HepG2 (cell line): ENCODE data around the gene PRM3. TPM values are rescaled to one million over a fixed set of nuclear protein-coding genes. Genes with fewer than 3 reads are reported as not detected.

Source experiments
- CBFB ChIP-seq: sonication (generic); formaldehyde crosslinking; IDR thresholded peaks from 2 replicates; pipeline ENCODE4 v1.4.0; 2020; ENCODE audit warnings: missing genetic modification reagents
- CBX2 ChIP-seq, 2 experiments: fragments of 200-600 bp in 1 of 2; sonication (generic); formaldehyde crosslinking in 1 of 2; IDR thresholded peaks; 2 replicates each; pipeline versions ENCODE4 v1.7.0 to v1.8.1; 2018 to 2022; ENCODE audit warnings: low read depth in 2 of 2, low read length in 1 of 2, mild to moderate bottlenecking in 1 of 2, missing genetic modification reagents in 1 of 2
- ELF4 ChIP-seq: sonication (generic); formaldehyde crosslinking; IDR thresholded peaks from 2 replicates; pipeline ENCODE4 v1.5.0; 2020; ENCODE audit warnings: missing genetic modification reagents, mild to moderate bottlenecking, moderate library complexity, borderline replicate concordance
- FOXO1 ChIP-seq: sonication (generic); formaldehyde crosslinking; IDR thresholded peaks from 2 replicates; pipeline ENCODE4 v1.4.0; 2020; ENCODE audit warnings: missing genetic modification reagents
- KAT7 ChIP-seq: IDR thresholded peaks from 2 replicates; pipeline ENCODE4 v1.6.1; 2018; ENCODE audit warnings: borderline replicate concordance, missing compliant biosample characterization
- KDM5A ChIP-seq: fragments of 200-600 bp; sonication (generic); IDR thresholded peaks from 2 replicates; pipeline ENCODE4 v1.7.0; 2018; ENCODE audit warnings: antibody characterized with exemption, mild to moderate bottlenecking, low read length, borderline replicate concordance
- KLF11 ChIP-seq: IDR thresholded peaks from 2 replicates; pipeline ENCODE4 v1.6.1; 2016; ENCODE audit warnings: missing compliant biosample characterization
- MED13 ChIP-seq: sonication (generic); formaldehyde crosslinking; IDR thresholded peaks from 2 replicates; pipeline ENCODE4 v1.5.0; 2020; ENCODE audit warnings: missing genetic modification reagents
- SRSF1 ChIP-seq: fragments of 200-400 bp; formaldehyde crosslinking; optimal IDR thresholded peaks from 2 replicates; pipeline ENCODE3; 2017; ENCODE audit warnings: mild to moderate bottlenecking, low read depth, low read length, moderate library complexity
- SRSF4 ChIP-seq: fragments of 200-400 bp; formaldehyde crosslinking; IDR thresholded peaks from one replicate; pipeline ENCODE4 v1.6.1; 2018; ENCODE audit warnings: mild to moderate bottlenecking, low read depth, low read length, moderate library complexity; ENCODE audit not compliant: poor library complexity, severe bottlenecking
- TEAD3 ChIP-seq: optimal IDR thresholded peaks from 2 replicates; pipeline ENCODE3; 2016; ENCODE audit warnings: borderline replicate concordance
- ZBTB7B ChIP-seq: sonication (generic); formaldehyde crosslinking; IDR thresholded peaks from 2 replicates; pipeline ENCODE4 v1.4.0; 2020; ENCODE audit warnings: missing genetic modification reagents
- ZNF296 ChIP-seq: sonication (generic); formaldehyde crosslinking; conservative IDR thresholded peaks from 2 replicates; pipeline ENCODE4 v1.5.0; 2020; ENCODE audit warnings: mild to moderate bottlenecking, missing genetic modification reagents
- ZNF510 ChIP-seq: sonication (generic); formaldehyde crosslinking; IDR thresholded peaks from 2 replicates; pipeline ENCODE4 v1.4.0; 2020; ENCODE audit warnings: low read depth, mild to moderate bottlenecking, missing genetic modification reagents
- ZNF543 ChIP-seq: sonication (generic); formaldehyde crosslinking; IDR thresholded peaks from 2 replicates; pipeline ENCODE4 v1.4.0; 2020; ENCODE audit warnings: mild to moderate bottlenecking, missing genetic modification reagents
- ZNF816 ChIP-seq: sonication (generic); formaldehyde crosslinking; IDR thresholded peaks from 2 replicates; pipeline ENCODE4 v1.8.0; 2022; ENCODE audit warnings: missing genetic modification reagents, mild to moderate bottlenecking, borderline replicate concordance
- polyA plus RNA-seq, 8 experiments: library from polyadenylated mRNA; depleted of rRNA in 3 of 8; stranded (reverse) in 7 of 8; unstranded in 1 of 8; fragments of >200 nt; fragmentation: Illumina TruSeq in 4 of 8; extraction: Trizol in 4 of 8; gene quantifications; 2 replicates each; pipeline versions ENCODE4 v1.2.1 to v1.2.3, GENCODE V29; 2011 to 2016; ENCODE audit warnings: low read depth in 4 of 8, missing spikeins in 1 of 8, mixed read lengths in 1 of 8; ENCODE audit not compliant: insufficient read depth in 1 of 8
- total RNA-seq, 5 experiments: library from RNA; depleted of rRNA; stranded (reverse); fragments of >200 nt; fragmentation: Illumina TruSeq; extraction: Trizol; gene quantifications; 2 replicates each; pipeline ENCODE4 v1.2.3, GENCODE V29; 2016; ENCODE audit warnings: low read depth in 1 of 5
- TF ChIP-seq, protein P1 (sequence below): sonication (generic); formaldehyde crosslinking; IDR thresholded peaks from 2 replicates; pipeline ENCODE4 v1.4.0; 2020; ENCODE audit warnings: missing genetic modification reagents, borderline replicate concordance
- TF ChIP-seq, protein P2 (sequence below): sonication (generic); formaldehyde crosslinking; conservative IDR thresholded peaks from 2 replicates; pipeline ENCODE4 v1.4.0; 2020; ENCODE audit warnings: missing genetic modification reagents
- TF ChIP-seq, protein P3 (sequence below): IDR thresholded peaks from 2 replicates; pipeline ENCODE4 v1.6.1; 2018; ENCODE audit warnings: missing genetic modification reagents
- TF ChIP-seq, protein P4 (sequence below): sonication (generic); formaldehyde crosslinking; IDR thresholded peaks from 2 replicates; pipeline ENCODE4 v1.4.0; 2020; ENCODE audit warnings: missing genetic modification reagents
- TF ChIP-seq, protein P5 (sequence below): sonication (generic); formaldehyde crosslinking; IDR thresholded peaks from 2 replicates; pipeline ENCODE4 v1.4.0; 2020; ENCODE audit warnings: missing genetic modification reagents

Gene PRM3
- total and polyA plus RNA-seq, 2 of the 13 experiments (the other 11 are each of a cell fraction or from before 2014, with no cell fraction given), result not detected

DNA sequence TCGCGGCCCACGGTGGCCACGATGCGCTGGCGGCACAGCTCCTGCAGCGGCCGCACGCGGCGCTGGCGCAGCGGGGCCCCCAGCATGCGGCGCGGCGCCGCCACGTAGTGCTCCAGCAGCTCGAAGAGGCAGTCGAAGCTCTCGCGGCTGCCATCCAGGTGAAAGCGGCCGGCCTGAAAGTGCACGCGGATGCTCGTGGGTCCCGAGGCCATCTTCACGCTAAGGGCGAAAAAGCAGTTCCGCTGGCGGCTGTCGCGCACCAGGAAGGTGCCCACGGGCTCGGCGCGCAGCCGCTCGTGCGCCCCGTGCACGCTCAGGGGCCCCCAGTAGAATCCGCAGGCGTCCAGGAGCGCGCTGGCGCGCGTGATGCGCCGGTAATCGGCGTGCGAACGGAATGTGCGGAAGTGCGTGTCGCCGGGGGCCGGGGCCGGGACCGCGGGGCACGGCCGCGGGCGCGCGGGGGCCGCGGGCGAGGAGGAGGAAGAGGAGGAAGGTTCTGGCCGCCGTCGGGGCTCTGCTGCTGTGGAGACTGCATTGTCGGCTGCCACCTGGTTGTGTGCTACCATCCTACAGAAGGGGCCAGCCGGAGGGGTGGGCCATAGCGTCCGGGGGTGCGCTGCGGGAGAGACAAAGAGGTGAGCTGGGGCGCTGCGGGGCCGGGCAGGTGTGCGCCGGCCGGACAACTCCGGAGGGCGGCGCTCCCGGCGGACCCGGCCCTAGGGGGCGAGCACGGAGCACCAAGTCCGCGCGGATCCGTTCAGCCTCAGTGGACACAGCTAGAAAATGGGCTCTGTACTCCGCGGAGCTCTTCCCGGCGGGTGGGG, 18.3 kb downstream of the PRM3 start (continued):
- TF ChIP-seq KLF11, result no peak
- TF ChIP-seq CBFB (CRISPR knock-in tag), result 0 out of 2 replicates have a peak, but pooled peaks have one; percentile 11
- TF ChIP-seq FOXO1 (CRISPR knock-in tag), result no peak
- TF ChIP-seq TEAD3 (CRISPR knock-in tag), result no peak
- no peak for TF ChIP-seq ZNF296 (CRISPR knock-in tag)
- TF ChIP-seq KDM5A, result no peak
- no peak; the same call in 1 of the 2 replicates for TF ChIP-seq ZBTB7B
- TF ChIP-seq, protein P1, sequence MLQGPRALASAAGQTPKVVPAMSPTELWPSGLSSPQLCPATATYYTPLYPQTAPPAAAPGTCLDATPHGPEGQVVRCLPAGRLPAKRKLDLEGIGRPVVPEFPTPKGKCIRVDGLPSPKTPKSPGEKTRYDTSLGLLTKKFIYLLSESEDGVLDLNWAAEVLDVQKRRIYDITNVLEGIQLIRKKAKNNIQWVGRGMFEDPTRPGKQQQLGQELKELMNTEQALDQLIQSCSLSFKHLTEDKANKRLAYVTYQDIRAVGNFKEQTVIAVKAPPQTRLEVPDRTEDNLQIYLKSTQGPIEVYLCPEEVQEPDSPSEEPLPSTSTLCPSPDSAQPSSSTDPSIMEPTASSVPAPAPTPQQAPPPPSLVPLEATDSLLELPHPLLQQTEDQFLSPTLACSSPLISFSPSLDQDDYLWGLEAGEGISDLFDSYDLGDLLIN (CRISPR knock-in tag), result no peak
- TF ChIP-seq CBX2 (IDR thresholded peaks at IDR 0.05; ENCODE audit: low read depth, low read length), result no peak
- no peak for TF ChIP-seq CBX2 (CRISPR knock-in tag; IDR thresholded peaks at IDR 0.05; ENCODE audit: low read depth)
- TF ChIP-seq, protein P2, sequence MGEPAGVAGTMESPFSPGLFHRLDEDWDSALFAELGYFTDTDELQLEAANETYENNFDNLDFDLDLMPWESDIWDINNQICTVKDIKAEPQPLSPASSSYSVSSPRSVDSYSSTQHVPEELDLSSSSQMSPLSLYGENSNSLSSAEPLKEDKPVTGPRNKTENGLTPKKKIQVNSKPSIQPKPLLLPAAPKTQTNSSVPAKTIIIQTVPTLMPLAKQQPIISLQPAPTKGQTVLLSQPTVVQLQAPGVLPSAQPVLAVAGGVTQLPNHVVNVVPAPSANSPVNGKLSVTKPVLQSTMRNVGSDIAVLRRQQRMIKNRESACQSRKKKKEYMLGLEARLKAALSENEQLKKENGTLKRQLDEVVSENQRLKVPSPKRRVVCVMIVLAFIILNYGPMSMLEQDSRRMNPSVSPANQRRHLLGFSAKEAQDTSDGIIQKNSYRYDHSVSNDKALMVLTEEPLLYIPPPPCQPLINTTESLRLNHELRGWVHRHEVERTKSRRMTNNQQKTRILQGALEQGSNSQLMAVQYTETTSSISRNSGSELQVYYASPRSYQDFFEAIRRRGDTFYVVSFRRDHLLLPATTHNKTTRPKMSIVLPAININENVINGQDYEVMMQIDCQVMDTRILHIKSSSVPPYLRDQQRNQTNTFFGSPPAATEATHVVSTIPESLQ (CRISPR knock-in tag), result no peak
- TF ChIP-seq MED13 (CRISPR knock-in tag), result 0 out of 2 replicates have a peak, but pooled peaks have one; percentile 12
- TF ChIP-seq SRSF1, result peak; percentile 74
- TF ChIP-seq ZNF816 (CRISPR knock-in tag), result no peak
- TF ChIP-seq ZNF510, result no peak
- TF ChIP-seq, protein P3, sequence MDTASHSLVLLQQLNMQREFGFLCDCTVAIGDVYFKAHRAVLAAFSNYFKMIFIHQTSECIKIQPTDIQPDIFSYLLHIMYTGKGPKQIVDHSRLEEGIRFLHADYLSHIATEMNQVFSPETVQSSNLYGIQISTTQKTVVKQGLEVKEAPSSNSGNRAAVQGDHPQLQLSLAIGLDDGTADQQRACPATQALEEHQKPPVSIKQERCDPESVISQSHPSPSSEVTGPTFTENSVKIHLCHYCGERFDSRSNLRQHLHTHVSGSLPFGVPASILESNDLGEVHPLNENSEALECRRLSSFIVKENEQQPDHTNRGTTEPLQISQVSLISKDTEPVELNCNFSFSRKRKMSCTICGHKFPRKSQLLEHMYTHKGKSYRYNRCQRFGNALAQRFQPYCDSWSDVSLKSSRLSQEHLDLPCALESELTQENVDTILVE, result no peak
- TF ChIP-seq KAT7, result peak; percentile 93; the same call in 1 of the 2 replicates
- no peak; the same call in 1 of the 2 replicates for TF ChIP-seq ZNF543 (CRISPR knock-in tag)
- TF ChIP-seq SRSF4, result peak; percentile 37
- TF ChIP-seq, protein P4, sequence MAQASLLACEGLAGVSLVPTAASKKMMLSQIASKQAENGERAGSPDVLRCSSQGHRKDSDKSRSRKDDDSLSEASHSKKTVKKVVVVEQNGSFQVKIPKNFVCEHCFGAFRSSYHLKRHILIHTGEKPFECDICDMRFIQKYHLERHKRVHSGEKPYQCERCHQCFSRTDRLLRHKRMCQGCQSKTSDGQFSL (CRISPR knock-in tag), result no peak
- TF ChIP-seq ELF4, result no peak
- TF ChIP-seq, protein P5, sequence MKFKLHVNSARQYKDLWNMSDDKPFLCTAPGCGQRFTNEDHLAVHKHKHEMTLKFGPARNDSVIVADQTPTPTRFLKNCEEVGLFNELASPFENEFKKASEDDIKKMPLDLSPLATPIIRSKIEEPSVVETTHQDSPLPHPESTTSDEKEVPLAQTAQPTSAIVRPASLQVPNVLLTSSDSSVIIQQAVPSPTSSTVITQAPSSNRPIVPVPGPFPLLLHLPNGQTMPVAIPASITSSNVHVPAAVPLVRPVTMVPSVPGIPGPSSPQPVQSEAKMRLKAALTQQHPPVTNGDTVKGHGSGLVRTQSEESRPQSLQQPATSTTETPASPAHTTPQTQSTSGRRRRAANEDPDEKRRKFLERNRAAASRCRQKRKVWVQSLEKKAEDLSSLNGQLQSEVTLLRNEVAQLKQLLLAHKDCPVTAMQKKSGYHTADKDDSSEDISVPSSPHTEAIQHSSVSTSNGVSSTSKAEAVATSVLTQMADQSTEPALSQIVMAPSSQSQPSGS, result no peak; the same call in 1 of the 2 replicates
